Fibroblast of mammary gland (primary cell): ENCODE results near the gene FARS2.

ENCODE experiments used
- DNase-seq: peaks from one replicate; pipeline ENCODE4 v3.0.0-alpha.2; 2010; ENCODE audit warnings: low read depth
- H3K4me3 ChIP-seq: 2 replicates; pipeline ENCODE4 v1.5.1; 2011; ENCODE audit warnings: low read depth, mild to moderate bottlenecking, low read length, moderate library complexity; ENCODE audit not compliant: control insufficient read depth
- CTCF ChIP-seq: conservative IDR thresholded peaks from 2 replicates; pipeline ENCODE4 v1.5.1; 2011; ENCODE audit warnings: low read depth, low read length, inconsistent platforms; ENCODE audit not compliant: control insufficient read depth, insufficient read depth

Gene FARS2

GRCh38 chr6:5676701-5677100, 415.4 kb downstream of the FARS2 start:
- no peak overlapping the region for H3K4me3 ChIP-seq
- peak; percentile 8 for DNase-seq
- no peak for TF ChIP-seq CTCF

- no peak for TF ChIP-seq CTCF
- peak; percentile 30 for DNase-seq
Measured at GRCh38 chr6:5677219-5678000, 416.1 kb downstream of the FARS2 start.

GRCh38 chr6:5679270-5679669, 418.0 kb downstream of the FARS2 start:
- no peak for TF ChIP-seq CTCF
- DNase-seq, result no peak
- H3K4me3 ChIP-seq, result no peak overlapping the region

More at GRCh38 chr6:5677219-5678000, 416.1 kb downstream of the FARS2 start:
- H3K4me3 ChIP-seq, result no peak overlapping the region

- no peak overlapping the region for H3K4me3 ChIP-seq
Measured at GRCh38 chr6:5679691-5680090, 418.4 kb downstream of the FARS2 start.

DNA sequence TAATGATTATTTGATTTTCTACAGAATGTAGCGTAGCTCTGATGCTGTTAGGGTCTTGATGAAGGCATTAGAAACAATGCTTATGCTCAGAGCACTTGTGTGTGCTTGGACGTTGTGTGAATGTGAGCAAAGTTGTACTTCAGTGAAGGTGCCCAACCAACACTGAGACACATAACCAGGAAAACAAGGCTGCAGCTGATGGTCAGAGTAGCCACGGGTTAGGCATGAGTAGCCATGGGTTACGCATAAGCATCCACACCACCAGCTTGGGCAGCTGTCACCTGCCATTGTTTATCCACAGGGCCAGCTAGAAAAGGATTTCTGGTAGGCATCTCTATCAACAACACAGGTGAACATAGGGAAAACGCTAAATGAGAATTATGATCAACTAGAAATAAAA, 418.8 kb downstream of the FARS2 start:
- TF ChIP-seq CTCF, result no peak
- H3K4me3 ChIP-seq, result no peak overlapping the region
- no peak for DNase-seq

More at GRCh38 chr6:5679691-5680090, 418.4 kb downstream of the FARS2 start:
- TF ChIP-seq CTCF, result no peak
- DNase-seq, result no peak

DNA sequence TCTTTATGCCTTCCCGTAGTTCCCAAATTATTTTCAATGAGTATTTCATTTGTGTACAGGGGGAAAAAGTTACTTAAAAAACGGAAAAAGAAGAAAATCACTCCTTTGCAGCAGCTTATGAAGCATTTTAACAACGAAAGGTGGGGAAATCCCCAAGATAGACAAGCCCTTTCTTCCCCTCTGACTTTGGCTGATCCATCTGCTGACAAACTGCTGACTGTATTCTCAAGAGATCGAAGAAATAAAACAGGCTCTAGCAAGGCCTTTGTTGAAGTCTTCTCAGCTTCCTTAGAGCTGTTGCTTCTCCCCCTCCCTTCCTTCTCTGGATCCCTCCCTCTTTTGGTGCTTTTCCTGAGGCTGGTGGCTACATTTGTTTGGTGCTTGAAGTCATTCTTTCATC, 420.2 kb downstream of the FARS2 start:
- H3K4me3 ChIP-seq, result no peak overlapping the region
- no peak for TF ChIP-seq CTCF
- DNase-seq, result peak; percentile 65
